ENCODE data around the gene TRIB2.
"Not testable (repeated sequence)": the region's sequence is repeated elsewhere in the genome, so short reads cannot be mapped to it uniquely, and the experiment has no call there.

Gene TRIB2

DNA sequence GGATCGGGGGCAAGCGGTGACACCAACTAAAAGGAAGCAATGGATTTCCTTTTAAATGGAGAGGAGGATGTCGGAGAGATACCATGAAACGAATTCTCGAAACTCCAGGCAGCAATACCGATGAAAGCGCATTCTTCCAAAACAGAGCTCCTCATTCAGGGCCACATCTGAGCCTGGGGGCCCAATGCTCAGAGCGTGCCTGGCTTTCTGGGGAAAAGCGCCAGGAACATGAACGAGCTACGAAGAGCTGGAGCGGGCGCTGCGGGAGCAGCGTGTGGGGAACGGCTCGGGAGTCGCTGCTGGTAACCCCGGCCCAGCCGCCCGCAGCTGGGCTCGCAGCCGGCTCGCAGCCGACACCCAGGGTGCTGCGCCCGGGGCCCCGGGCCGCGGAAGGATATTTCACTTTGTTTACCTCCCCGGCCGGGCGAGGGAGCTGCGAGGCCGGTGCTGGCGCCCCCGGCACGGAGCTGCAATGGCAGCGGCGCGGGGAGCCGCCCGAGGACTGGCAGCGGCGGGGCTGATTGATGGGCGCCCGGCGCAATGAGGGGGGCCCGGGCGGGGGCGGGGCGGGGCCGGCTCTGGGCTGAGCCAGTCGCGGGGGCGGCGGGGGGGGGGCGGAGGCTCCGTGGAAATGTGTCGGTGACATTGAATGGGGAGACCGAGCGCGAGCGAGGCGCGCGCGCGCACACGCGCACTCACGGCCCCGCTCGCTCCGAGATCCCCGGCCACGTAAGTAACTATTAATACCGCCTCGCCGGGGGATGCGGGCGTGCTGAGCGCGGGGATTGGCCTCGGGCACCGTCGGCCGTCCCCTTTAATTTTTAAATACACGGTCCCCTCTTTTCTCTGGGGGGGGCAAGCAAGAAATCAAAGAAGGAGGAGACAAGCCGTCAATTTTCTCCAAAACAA lies at the start of gene TRIB2:
TSS of gene TRIB2 (plus strand) at position 655 of the 909 bp plus-strand sequence. CDS start 1,372 bp downstream, outside the sequence.
- peak; percentile 90 for DNase-seq (ENCODE audit: low spot score)

DNA sequence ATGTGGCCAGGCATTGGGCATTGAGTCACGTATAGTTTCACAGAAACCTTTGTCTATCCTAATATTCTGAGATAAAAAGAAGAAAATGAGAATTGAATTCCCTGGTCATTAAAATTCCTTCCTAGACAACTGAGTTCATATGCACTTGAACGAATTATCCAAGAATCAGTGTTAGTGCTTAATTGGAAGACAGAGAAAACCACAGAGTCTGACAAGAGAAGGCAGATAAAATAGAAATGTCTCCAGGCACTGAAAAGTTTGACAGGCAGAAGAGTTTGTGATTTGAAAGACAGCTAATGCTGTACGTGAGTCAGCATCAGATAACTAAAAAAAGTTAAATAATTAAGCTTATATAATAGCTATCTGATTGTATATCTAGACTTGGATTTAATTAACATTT lies 47.7 kb upstream of the TRIB2 start:
- no peak for DNase-seq (ENCODE audit: low spot score)

DNA sequence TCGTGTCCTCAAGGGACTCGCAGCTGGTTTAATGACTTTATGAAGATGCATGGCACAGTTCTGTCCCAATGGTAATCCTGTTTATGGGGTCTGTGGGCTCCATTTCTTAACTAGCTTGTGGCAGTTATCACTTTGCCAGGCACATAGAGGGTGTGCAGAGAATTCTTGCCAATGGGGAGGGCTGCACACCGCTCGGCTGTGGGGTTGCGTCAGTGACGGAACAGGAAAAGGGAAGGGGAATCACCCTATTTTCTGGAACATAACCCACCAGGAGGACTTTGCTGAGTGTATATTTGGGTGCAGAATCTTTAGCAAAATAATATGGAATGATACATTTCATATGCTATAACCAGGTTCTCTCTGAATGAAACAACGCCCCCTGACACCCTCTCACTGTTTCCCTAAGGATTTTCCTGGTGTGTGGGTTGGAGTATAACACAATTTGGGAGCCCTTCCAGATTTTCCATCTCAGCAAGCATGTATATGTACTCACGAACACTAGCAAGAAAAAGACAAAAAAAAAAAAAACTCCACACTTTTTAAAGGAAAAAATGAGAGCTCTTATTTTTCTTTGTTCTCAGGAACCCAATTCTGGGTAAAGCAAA lies 43.9 kb upstream of the TRIB2 start:
- DNase-seq (ENCODE audit: low spot score) = no peak

DNA sequence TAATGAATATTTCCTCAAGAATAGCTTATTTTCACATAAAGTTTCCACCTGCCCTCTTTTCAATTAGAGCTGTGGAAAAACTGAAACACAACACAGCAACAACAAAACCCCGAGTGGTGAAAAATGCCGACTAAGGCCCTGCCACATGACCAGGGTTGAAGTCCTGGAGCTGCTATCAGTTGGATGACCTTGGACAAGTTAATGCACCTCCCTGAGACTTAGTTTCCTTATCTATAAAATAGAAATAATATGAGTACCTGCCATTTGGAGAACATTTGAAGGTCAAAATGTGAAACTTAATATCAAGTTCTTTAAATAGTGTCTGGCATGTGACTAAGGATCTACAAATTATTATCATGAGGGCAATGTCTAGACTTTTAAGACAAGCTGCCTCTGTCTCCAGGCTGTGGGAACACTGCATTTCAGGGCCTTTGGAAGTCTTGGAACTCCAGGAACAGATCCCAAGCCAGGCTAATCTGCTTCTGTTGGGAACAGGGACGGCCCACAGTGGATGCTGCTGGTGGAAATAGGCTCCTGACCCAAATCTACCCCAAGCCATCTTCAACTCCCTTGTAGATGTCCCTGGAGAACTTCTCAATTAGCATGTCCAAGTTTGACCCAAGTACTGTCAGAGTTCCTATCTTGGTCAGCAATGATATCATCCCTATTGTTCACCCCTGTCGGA lies 42.0 kb upstream of the TRIB2 start:
- no peak for DNase-seq (ENCODE audit: low spot score)

DNA sequence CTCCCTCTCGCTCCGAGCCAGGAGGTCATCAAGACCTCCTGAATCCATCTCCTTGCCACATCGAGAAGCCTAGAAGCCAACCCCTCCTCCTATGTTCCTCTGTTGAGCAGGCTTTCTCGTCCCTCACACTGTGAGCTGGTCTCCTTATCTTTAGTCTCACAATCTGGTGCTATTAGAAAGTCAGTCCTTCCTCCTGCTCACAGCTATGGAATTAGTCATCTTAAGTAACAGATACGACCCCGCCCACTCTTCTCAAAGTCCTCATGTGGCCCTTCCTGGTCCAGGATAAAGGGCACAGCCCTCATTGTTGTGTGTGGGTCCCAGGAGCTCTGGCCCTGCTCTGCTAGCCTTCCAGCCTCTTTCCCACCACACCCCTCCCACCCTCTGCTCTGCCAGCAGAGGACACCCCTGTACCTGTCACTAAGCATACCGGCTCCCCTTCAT lies 41.4 kb upstream of the TRIB2 start:
- no peak for DNase-seq (ENCODE audit: low spot score)

DNA sequence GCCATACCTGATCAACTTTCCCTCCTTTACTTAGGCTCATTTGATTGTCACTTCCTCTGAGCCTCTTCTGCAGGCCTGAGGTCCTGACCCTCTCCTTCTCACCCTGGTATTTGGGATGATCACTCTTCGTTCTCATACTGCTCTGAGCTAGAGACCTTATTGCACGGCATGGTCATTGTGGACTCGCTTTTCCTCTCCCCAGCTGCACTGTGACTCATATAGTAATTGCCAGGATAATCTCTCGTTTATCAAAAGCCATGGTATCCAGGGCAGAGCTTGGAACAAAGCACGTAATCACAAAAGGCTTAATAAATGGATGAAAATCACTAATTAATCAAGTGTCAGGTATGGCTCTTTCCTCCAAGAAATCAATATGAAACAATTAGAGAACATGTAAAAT lies 40.9 kb upstream of the TRIB2 start:
- DNase-seq (ENCODE audit: low spot score) = no peak

DNA sequence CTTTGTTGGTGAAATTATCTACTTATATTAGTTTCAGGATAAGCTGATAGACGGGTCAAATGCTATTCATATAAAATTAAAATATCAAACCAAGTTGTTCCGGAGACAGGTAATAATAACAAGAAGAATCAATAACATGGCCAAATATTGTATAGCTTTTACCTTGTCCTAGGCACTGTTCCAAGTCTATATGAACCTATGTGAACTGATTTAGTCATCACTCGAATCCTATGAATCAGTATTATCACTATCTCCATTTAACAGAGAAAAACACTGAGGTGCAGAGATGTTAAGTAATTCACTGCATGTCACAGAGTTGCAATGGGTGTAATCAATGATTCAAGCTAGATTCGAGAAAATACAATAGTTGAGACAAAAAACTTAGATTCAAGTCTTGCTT lies 40.0 kb upstream of the TRIB2 start:
- DNase-seq (ENCODE audit: low spot score) = no peak

DNA sequence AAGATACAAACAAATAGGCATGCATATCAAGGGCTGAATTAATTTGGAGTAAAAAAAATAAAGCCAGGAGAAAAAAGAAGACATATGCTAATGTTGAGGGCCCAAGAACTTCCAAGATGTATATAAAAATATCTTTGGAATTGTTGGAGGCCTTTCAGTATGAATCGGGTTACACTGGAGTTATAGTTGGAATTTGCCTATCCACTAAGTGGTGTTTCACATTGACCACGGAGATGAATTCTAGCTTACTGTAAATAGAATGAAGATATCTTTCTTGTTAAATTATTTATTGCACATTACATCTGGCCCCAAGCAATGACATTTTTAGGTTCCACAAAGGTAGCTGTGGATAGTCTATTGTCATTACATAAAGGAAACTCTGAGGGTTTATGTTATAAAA lies 38.5 kb upstream of the TRIB2 start:
- no peak for DNase-seq (ENCODE audit: low spot score)

DNA sequence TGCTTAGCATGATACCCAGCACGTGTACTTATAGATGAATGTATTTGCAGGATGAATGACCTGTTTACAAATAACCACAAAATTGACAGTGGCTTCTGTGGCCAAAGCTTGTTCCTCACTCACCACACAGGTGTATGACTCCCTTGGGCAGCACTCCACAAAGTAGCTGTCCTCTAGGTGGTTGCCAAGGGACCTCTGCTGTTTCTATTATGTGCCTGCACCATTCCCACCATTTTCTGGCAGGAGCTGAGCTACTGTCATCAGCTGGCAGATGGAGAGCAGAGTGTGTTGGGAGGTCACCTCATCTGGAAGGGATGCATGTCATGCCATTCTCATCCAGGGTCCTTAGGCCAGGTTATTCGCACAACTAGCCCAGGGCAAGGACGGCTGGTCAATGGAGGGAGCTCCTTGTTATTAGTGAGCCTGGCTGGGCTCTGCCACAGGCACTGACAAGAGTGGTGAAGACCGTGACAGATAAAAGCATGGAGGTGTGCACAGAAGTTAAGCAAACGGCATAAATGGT lies 37.1 kb upstream of the TRIB2 start:
- DNase-seq (ENCODE audit: low spot score) = no peak

DNA sequence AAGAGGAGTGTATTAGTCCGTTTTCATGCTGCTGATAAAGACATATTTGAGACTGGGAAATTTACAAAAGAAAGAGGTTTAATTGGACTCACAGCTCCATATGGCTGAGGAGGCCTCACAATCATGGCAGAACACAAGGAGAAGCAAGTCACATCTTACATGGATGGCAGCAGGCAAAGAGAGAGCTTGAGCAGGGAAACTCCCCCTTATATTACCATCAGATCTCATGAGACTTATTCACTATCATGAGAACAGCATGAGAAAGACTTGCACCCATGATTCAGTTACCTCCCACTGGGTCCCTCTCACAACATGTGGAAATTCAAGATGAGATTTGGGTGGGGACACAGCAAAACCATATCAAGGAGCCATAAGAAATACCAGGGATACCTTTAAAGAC lies 36.6 kb upstream of the TRIB2 start:
- DNase-seq (ENCODE audit: low spot score) = not testable (repeated sequence)

DNA sequence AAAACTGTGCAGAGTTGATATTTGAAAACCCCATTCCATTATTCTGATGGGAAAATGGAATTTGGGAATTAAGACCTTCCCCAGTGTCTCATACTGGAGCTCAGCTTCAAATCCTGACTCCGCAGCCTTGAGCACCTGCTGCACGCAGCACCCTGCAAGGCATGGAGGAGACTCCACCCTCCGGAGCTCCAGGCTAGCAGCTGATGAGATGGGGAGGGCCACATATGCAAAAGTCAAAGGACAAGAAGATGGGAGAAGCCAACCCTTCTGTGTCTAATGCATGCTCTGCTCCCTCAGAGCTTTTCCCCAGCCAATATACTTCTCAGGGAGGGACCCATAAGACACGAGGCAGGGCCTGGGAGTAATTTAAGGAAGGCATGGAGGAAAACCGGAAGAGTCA lies 34.7 kb upstream of the TRIB2 start:
- no peak for DNase-seq (ENCODE audit: low spot score)

DNA sequence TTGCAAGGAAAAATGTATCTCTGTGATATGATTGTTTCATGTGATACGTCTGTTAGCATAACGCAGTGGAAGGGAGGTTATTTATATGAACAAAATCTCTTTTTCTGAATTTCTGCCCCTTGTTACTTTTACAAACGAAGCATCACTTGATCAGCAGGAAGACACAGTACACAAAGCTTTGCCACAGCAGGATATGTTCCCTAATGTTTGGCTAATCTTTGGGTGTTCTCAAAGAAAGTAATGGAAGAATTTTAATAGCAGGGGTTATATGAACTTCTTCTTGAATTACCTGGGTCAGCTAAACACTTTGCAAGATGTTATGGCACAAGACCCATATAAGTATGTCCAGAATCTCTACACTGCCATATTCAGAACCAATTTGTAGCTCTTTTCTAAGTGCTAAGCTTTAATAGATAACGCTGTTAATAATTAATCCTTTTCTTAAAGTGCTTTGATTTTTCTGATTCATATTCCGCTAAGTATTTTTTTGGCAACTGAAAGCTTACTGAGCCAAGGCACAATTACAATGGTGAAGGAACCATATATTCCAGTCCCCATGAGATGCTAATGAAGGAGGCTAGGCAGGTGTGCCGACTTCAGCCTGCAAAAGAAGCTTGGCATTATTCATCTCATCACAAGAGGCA lies 33.2 kb upstream of the TRIB2 start:
- DNase-seq (ENCODE audit: low spot score) = no peak

DNA sequence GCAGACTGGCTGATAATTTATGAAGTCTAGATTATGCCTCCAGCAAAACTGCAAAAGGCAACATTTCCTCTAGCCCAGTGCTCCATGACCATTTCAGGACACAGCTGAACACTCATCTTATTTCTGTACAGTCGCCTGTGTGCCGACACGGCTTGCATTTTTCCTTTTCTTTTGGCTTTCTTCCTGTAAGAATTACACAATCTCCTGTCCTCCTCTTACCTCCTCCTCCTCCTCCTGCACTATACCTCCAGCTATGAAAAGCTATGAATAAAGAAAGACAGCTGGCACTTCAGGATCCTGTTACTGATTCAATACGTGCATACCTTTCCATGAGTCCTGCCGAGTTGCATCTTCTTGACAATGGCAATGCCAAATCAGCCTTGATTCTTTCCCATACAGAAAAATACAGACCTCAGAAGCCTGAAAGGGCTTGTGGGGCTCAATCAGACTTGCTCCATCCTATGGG lies 32.2 kb upstream of the TRIB2 start:
- DNase-seq (ENCODE audit: low spot score) = no peak

DNA sequence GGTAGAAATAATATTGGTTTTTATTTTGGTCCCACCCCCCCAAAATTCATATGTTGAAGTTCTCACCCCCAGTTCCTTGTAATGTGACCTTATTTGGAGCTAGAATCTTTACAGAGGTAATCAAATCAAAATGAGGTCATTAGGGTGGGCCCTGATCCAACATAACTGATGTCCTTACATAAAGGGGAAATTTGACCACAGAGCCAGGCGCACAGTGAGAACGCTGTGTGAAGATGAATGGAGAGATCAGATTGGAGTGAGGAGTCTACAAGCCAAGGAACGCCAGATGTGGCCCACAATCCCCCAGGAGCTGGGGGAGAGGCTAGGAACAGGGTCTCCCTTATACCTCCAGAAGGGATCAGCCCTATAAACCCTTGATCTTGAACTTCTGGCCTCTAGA lies 31.6 kb upstream of the TRIB2 start:
- no peak for DNase-seq (ENCODE audit: low spot score)

DNA sequence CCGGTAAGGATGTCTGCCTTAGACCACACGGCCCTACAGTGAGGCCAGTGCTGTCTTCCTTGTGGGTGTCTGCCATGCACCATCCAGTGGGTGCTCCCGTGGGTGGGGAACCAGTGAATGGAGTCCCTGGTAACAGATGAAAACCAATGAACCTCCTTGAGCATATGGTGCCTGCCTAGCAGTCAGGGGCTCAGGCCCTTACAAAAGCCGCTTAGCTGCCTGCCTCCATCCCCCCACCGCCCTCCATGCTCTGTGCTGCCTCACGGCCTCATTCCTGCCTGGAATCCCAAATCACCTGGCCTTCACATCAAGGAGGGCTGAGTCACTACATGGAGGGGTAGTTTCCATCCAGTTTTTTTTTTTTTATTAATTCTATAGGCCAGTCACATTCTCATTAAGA lies 30.8 kb upstream of the TRIB2 start:
- no peak for DNase-seq (ENCODE audit: low spot score)

DNA sequence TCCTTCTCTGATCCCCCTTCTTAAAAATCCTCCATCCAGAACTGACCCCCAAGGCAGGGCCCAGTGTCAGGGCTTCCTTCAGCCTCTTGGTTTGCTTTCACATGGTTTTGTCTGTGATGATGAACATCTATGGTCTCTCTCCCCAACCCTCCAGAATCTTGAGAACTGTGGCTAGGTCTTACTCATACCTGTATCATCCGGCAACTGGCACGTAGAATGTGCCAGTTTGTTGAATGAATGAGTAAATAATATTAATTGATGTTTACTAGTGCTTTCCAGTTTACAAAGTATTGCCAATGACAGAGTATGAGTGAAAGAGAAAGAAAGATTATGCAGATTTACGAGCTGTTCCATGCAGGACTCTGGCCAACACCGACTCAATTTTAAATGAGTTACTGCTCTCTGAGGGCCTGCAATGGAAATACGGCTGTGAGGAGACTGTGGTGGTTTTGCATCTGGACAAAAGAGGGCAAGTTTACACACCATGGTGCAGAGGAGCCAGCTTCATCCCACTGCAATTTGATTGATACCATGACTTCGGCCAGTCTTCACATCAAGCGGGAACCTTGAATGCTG lies 29.9 kb upstream of the TRIB2 start:
- no peak for DNase-seq (ENCODE audit: low spot score)

DNA sequence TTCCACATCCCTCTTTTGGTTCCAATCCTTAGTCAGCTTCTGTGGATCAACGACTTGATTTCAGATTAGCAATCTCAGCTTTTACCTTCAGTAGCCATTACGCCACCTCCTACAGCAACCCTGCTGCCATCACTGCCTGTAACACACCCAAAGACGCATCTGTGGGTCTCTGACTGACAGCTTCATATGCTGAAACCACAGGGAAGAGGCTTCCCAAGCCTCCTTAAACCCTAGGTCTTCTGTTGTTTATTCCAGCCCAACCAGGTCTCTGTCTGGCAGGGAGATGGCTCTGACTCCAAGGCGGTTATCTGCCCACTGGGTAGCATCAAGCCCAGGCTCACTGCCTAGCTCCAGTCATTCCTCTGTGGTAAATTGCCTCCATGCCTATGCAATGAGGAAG lies 28.6 kb upstream of the TRIB2 start:
- no peak for DNase-seq (ENCODE audit: low spot score)

DNA sequence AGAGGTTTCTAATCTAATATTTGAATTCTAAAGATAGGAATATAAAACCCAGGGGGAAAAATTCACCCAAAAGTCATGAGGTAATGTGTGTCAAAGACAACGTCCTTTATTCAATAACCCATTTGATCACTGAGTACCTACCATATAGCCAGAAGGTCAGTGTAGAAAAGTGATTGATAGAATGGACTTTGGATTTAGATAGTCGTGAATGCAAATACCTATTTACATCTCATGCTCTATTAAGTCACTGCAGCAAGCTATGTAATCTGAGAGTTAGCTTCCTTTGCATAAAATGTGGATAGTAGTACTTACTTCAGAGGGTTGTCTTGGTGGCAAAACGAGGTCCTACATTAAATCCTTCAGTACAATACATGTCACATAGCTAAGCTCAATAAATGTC lies 27.8 kb upstream of the TRIB2 start:
- DNase-seq (ENCODE audit: low spot score) = no peak

DNA sequence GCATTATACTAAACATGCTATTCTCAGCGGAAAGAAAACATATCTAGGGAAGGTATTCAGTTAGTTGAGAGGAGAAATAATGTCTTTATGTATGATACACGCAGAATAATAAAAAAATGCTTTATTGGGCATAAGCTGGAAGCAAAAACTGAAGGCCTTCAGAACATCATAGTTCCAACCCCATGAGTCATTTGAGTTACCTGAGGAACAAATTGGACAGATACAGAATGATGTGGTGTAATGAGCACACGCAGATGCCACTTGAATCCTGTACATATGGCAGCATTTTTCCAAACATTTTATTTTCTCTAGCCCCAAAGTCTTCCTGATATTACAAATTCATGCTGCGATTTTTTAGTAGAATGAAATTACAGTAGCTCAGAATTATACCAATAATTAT lies 23.2 kb upstream of the TRIB2 start:
- DNase-seq (ENCODE audit: low spot score) = no peak

DNA sequence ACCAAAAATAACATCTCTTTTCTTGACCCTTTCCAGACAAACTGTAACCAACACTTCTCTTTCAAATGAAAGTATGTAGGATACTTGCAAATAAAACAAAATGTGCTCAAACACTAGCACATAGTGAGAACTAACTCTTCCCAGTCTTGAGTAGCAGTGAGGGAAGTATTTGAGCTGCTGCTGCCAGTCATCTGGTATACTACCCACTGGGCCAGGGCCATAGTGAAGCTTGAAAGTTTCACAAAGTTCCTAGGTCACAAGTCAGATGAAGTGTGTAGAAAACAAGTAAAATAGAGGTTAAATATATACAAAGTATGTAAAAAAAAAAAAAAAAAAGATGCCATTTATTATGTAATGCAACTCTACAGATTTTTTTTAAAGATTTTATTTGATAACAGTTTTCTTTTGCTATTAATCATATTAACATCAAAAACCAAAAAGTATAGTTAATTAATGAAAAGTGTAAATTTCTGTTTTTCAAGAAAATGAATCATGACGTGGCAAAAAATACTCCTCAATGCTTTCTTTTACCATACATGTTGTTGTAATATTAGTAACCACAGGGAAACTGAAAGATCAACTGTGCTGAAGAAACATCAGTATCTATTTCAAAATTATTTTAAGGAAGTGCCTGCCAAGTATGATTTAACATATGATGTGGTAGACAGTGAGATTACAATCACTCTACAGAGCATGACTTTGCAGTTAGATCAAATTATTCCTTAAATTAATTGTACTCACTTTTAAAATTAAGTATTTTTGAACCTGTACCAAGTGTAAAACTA lies 21.6 kb upstream of the TRIB2 start:
- DNase-seq (ENCODE audit: low spot score) = no peak

DNA sequence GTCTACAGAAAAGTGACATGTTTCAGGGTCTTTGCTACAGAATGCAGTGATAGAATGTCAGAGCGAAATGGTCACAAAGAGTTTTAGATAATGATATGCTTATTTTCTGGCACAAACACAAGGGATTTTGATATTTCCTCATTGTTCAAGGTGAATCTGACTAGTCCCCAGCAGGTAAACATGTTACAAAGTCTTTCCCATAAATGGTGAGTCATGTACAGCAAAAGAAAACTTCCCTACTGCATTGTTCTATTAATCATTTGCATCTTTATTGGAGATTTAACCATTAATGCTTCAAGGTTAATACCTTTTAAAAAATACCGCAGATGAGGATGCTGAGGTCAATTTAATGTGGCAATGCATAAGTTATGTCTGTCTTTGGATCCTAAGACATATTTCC lies 19.1 kb upstream of the TRIB2 start:
- DNase-seq (ENCODE audit: low spot score) = no peak

Data from ecto neural progenitor cell (in vitro differentiated cells).